CD4-positive, alpha-beta T cell treated with Interleukin-21 for 1 hour (primary cell): ENCODE data around the gene SEMA5B.

ENCODE experiments used
- DNase-seq: peaks from one replicate; pipeline ENCODE4 v3.0.0-alpha.2; 2020

The SEMA5B gene

DNA sequence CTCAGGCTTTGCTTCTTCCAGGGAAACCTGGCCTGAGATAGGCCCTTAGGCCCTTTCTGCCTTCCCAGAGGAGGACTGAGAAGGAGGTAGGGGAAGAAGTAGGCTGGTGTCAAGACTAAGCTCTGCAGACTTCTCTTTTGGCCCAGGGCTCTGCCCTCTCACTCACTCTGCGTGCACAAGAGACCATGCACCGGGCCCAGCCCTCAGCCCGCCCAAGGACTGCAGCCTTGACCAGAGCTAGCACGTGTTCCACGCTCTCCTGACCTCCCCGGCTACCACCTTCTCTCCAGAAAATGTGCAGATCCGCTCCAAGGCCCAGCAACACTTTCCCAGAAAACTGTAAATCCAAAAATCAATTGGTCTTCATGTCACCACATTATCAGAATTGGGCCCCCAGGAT is 59.8 kb downstream of the SEMA5B start:
- DNase-seq: no peak

DNA sequence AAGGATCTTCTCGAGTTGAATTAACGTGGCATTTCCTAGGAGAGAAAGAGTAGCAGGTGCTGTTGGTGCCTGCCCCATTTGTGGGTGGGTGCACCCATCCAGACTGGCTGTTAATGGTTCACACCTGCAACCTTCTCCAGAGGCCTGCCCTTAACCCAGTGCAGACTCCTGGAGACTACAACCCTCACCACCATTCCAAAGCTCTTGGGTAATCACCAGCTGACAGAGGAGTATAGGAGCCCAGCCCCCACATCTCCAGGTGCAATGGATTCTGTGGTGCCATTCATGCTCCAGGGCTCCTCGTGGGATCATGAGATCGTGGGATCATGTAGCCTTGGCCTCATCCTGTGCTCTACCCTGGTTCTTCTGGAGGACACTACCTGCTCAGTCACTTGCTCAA is 60.2 kb downstream of the SEMA5B start:
- DNase-seq: no peak

- no peak for DNase-seq
Observed at GRCh38 chr3:122966045-122966444, 61.5 kb downstream of the SEMA5B start.

- no peak for DNase-seq
Observed at GRCh38 chr3:122964811-122965210, 62.8 kb downstream of the SEMA5B start.

DNA sequence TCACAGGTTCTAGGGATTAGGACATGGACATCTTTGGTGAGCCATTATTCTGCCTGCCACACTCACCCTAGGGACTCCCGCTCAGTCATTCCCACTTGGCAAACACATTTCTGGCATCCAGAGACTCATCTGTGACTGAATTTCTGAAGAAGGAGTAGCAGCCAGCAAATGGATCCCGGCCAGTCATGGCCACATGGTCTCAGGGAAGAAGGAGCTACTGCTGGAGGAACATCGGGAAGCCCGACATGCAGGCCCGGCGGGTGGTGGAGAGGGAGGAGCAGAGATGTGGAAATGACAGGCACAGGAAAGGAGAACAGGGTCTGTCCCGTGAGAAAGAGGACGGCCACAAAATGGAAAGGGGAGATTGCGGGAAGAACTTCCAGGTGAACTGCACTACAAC is 65.4 kb downstream of the SEMA5B start:
- no peak for DNase-seq

GRCh38 chr3:122961146-122961545 is 66.4 kb downstream of the SEMA5B start:
- no peak for DNase-seq

DNA sequence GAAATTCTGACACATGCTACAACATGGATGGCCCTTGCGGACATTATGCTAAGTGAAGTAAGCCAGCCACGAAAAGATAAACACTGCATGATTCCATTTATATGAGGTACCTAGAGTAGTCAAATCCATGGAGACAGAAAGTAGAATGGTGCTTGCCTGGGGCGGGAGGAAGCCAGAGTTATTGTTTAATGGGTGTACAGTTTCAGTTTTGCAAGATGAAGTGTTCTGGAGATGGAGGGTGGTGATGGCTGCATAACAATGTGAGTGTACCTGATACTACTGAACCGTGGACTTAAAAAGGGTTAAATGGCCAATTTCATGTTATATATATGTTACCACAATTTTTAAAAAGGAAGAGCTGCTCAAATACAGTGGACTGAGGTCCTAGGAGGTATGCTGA is 66.9 kb downstream of the SEMA5B start:
- no peak for DNase-seq

GRCh38 chr3:122959339-122959738 is 68.2 kb downstream of the SEMA5B start:
- DNase-seq: no peak

DNA sequence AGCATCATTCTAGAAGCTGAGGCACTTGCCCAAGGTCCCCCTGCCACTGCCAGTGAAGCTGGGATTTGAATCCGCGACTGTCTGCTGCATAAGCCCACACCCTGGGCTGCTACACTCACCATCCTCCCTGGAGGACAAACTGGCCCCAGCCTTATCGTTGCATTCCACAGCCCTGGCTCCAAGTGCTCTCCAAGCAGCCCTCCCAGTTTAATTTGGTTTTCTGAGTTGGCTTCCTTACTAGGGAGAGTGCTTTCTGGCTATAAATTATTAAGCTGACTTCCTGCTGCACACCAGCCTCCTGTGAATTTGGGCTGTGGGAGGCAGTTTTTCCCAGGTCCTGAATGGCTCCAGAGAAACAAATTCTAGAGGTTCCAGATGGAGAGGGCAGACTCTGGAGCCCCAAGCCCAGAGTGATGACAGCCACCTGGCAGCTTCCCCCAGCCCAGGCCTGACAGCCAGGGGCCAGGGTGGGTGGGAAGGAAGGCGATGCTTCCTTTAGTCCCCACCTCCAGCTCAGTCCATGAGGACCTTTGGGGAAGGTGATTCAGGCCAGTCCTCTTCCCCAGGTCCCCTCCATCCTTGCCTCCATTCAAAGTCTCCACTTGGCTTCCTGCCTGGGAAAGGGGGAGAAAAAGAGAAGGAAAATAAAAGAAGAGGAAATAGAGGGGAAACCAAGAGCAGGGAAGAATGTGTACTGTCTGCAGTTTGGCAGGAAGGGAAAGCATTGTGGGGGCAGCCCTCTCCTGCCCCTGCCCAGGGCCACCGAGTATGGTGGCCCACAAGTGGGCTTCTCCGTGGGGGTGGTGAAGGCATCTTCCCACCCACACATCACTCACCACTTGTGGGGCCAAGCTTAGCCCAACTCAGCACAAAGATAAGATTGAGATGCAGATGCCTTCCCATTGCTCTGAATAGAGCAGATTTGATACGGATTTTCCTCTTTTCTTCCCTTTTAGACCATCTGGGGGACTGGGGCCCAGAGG is 69.6 kb downstream of the SEMA5B start:
- no peak for DNase-seq

GRCh38 chr3:122956693-122957455 is 70.7 kb downstream of the SEMA5B start:
- no peak for DNase-seq

DNA sequence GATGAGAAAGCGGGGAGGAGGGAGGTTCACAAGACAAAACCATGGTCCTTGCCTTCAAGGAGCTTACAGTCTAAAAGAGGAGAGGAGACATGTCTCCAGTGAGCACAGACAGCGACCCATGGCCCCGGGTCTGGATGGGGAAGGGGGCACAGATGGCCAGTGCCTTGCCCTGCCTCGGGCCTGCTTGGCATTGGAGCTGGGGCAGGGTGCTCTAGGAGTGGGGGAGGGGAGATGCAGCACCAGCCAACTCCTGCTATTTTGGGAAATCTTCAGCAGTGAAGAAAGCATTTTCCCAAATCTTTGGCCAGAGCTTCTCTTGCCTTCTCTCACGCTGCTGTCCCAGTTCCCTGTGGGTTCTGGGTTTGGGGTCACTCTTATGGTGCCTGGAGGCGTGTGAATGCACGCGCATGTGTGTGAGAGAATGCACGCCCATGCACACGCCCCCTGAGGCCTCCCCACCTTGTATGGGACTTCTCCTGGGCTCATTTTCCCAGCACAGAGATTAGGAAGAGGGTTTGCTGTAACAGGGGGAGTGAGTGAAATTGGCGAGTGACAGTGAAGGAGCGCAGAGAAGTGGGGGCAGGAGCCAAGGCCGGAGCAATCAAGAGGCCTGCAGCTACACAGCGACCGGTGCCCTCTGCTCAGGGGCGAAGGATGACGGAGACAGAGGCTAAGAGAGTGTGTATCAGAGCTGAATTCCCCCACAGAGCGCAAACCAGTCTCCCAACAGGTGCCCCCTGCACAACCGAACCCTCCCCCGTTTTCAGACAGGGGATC is 71.5 kb downstream of the SEMA5B start:
- DNase-seq: no peak

- DNase-seq: peak; percentile 5
Observed at GRCh38 chr3:122952520-122952919, 75.0 kb downstream of the SEMA5B start.

GRCh38 chr3:122948408-122948807 is 79.2 kb downstream of the SEMA5B start:
- no peak for DNase-seq

GRCh38 chr3:122947738-122948137 is 79.8 kb downstream of the SEMA5B start:
- DNase-seq: no peak

DNA sequence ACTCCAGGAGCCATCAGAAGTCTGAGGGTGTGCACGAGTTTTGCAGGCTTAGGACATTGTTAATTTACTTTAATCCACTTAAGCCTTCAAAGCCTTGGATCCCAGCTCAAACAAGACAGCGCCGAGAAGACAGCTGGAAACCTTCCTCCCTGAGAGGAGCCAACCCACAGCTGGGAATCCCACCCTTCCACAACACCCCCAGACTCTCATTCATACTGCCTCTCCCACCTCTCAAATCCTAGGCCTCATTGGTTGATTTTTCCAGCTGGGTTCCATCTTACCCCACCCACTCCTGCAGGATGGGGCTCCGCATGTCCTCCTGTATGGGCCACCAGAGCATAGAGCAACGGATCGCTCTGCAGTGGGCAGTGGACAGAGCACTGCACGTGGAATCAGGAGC is 80.4 kb downstream of the SEMA5B start:
- no peak for DNase-seq

GRCh38 chr3:122946185-122946584 is 81.4 kb downstream of the SEMA5B start:
- no peak for DNase-seq

DNA sequence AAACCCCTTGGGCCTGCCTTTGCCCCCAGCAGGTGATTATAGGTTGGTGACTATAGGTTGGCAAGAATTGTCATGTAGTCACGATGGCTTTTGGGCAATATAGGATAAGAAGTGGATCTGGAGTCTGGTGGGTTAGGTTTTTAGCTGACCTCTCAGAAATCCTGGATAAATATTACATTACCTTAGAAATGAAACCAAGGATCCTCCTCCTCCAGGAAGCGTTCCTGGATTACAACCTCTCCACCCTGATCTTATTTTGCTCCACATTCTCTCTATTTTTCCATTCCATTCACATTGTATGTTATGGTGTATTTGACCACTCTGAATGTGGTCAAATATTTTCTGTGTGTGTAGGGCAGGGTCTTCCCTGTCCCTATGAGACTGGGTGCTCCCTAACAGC is 82.3 kb downstream of the SEMA5B start:
- DNase-seq: no peak

DNA sequence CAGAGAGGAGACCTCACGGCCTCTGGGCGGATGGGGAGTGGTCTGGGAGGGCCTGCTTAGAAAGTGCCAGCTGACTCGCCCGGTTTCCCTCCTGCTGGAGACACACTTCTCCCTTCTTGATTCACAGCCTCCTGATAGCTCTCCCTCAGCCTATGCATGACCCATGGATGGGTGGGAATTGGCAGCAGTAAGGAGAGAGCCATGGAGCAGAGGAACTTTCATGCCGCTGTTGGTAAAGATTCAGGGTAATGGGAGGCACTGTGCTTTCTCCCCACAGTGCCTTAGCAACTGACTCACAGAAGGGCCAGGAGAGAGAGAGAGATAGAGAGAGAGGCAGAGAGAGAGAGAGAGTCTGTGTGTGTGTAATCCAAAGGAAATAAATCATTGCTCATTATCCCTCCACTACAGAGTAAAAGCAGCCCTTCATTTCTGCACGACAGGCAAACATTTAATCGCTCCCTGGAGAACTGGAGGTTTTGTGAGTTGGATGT is 82.8 kb downstream of the SEMA5B start:
- no peak for DNase-seq

DNA sequence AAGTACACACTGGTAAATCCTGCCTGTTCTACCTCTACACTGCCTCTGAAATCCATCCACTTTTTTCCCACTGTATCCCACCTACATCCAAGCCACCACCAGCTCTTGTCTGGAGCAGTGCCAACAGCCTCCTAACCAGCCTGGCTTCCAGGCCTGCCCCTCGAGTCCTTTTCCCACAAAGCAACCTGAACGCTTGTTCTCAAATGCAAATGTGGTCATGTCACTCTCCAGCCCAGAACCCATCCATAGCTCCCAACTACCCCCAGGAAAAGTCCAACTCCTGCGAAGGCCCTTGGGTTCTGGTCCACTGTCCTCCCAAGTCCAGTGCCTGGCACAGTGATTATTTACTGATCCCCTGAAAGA is 83.8 kb downstream of the SEMA5B start:
- DNase-seq: no peak

GRCh38 chr3:122942937-122943827 is 84.4 kb downstream of the SEMA5B start:
- no peak for DNase-seq

DNA sequence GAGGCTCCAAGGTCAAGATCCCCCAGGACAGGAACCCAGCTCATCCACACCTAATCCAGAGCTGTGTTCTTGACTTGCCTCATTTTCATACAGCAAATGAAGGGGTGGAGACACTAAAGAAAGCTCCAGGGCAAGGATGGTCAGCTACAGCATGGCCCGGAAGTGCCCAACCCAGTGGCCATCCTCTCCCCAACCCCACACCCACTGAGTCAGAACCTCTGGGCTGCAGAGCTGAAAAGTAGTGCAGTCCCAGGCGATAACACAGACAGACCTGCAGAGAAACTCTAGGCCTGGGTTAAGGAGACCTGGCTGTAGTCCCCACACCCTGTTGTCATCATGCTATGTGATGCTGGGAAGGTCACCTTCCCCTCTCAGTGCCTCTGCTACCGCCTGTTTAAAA is 85.3 kb downstream of the SEMA5B start:
- no peak for DNase-seq
